NCI-H2029 (cell line): Measurements from ENCODE around the gene GPRASP2.

ENCODE experiments used
- DNase-seq: peaks from one replicate; lab custom pipeline; 2025; lab: John Stamatoyannopoulos, UW

GPRASP2 gene

GRCh38 chrX:102745513-102745856, 33.2 kb downstream of the GPRASP2 start:
- DNase-seq = no peak

GRCh38 chrX:102745857-102746584, 33.8 kb downstream of the GPRASP2 start:
- no peak for DNase-seq

- no peak for DNase-seq
Measured at GRCh38 chrX:102765217-102765616, 53.0 kb downstream of the GPRASP2 start.

GRCh38 chrX:102765809-102766208, 53.6 kb downstream of the GPRASP2 start:
- DNase-seq = no peak

GRCh38 chrX:102767287-102767686, 55.0 kb downstream of the GPRASP2 start:
- no peak for DNase-seq
